ENCODE results near the gene SPPL2C. TPM values are rescaled to one million over a fixed set of nuclear protein-coding genes. Genes with fewer than 3 reads are reported as not detected.

SPPL2C gene
- total and polyA plus RNA-seq, 2 of the 8 experiments (the other 6 are each of a cell fraction or from before 2014, with no cell fraction given): not detected

DNA sequence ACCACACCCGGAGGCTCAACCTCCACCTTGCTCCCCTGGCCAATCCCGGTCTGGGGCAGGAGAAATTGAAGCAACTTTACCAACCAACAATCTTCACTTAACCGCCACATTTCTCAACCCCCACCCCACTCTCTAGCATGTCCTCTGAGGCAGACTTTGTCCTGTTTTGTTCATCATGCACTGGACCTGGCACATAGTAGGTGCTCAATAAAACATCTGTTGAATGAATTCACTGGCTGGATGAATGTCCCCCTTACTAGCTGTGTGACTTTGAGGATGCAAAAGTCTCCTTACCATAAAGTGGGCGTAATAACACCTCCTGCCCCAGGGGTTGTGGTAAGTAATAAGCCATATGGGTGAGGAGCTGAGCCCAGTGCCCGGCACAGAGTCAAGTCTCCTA, 5.8 kb downstream of the SPPL2C start:
- no peak overlapping the region for H2BK5ac ChIP-seq (ENCODE audit: low read depth, low read length)
- H3K27ac ChIP-seq (ENCODE audit: low read depth, low read length): no peak overlapping the region
- H4K5ac ChIP-seq (ENCODE audit: insufficient read length, low read depth, low read length): no peak overlapping the region
- no peak overlapping the region for H4K8ac ChIP-seq (ENCODE audit: extremely low read depth, insufficient read depth, low read length)
- H3K4me3 ChIP-seq (ENCODE audit: extremely low read depth in 1 of 4, insufficient read depth in 2 of 4, low read depth in 3 of 4, low read length in 4 of 4): no peak overlapping the region
- H2BK20ac ChIP-seq (ENCODE audit: low read length): no peak overlapping the region
- TF ChIP-seq MAFK (IDR thresholded peaks at IDR 0.05; ENCODE audit: low read depth, low read length) (no peak), POLR2AphosphoS5 (IDR thresholded peaks at IDR 0.05; ENCODE audit: low read depth, low read length) (no peak), SRF (IDR thresholded peaks at IDR 0.05; ENCODE audit: low read depth, low read length) (no peak)
- TF ChIP-seq, protein P1, sequence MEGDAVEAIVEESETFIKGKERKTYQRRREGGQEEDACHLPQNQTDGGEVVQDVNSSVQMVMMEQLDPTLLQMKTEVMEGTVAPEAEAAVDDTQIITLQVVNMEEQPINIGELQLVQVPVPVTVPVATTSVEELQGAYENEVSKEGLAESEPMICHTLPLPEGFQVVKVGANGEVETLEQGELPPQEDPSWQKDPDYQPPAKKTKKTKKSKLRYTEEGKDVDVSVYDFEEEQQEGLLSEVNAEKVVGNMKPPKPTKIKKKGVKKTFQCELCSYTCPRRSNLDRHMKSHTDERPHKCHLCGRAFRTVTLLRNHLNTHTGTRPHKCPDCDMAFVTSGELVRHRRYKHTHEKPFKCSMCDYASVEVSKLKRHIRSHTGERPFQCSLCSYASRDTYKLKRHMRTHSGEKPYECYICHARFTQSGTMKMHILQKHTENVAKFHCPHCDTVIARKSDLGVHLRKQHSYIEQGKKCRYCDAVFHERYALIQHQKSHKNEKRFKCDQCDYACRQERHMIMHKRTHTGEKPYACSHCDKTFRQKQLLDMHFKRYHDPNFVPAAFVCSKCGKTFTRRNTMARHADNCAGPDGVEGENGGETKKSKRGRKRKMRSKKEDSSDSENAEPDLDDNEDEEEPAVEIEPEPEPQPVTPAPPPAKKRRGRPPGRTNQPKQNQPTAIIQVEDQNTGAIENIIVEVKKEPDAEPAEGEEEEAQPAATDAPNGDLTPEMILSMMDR (IDR thresholded peaks at IDR 0.05; ENCODE audit: control extremely low read depth in 1 of 3, insufficient read depth in 1 of 3, low read depth in 1 of 3, low read length in 3 of 3): no peak
- DNase-seq (ENCODE audit: low read depth in 1 of 2, low spot score in 2 of 2) (no peak), FAIRE-seq (no peak)
- no peak overlapping the region for H3K14ac ChIP-seq (ENCODE audit: insufficient read length)
- peaks cover 0 to 4% (median 0%) of the 10 kb centered on the region in 4 experiments; a peak in 2 of 7 replicates for H3K27me3 ChIP-seq (replicated peaks in 1 of 4; ENCODE audit: control insufficient read depth in 3 of 4, extremely low read depth in 1 of 4, insufficient read depth in 3 of 4, low read length in 3 of 4)
- no peak overlapping the region for H2AFZ ChIP-seq (ENCODE audit: low read length)
- WGBS, 2 experiments (ENCODE audit: extremely low coverage in 1 of 2, insufficient coverage in 1 of 2, insufficient read length in 1 of 2, insufficient replicate concordance in 2 of 2, low coverage in 1 of 2, low lambda C conversion rate in 2 of 2, missing lambda C conversion rate in 1 of 2): 94% methylated on average over 5 of the region's 5 CpGs; no CpG with 5 or more reads in 1 of the 2 experiments
- H3K79me2 ChIP-seq (ENCODE audit: control insufficient read depth in 1 of 2, insufficient read depth in 2 of 2, low read length in 2 of 2): no peaks in the 10 kb centered on the region
- CTCF ChIA-PET (ENCODE audit: partially characterized antibody): interaction anchor here (0.7 to 8.1 kb wide), 14 partner anchors 9 to 209 kb away, joined by 3 to 137 read pairs (median 12); partner anchors contain the start of gene CRHR1
- POLR2A ChIA-PET (ENCODE audit: partially characterized antibody): no interaction called here
- no peaks in the 10 kb centered on the region for H3K36me3 ChIP-seq (ENCODE audit: control insufficient read depth in 2 of 4, insufficient read depth in 4 of 4, low read length in 3 of 4)
- H3K23me2 ChIP-seq (ENCODE audit: low read depth, low read length): no peaks in the 10 kb centered on the region
- no peak overlapping the region for H3K23ac ChIP-seq (ENCODE audit: insufficient read length)
- H3K18ac ChIP-seq (ENCODE audit: extremely low read depth, low read length): no peak overlapping the region
- no peak overlapping the region for H3K4me2 ChIP-seq (ENCODE audit: insufficient read depth in 1 of 2, low read depth in 2 of 2, low read length in 2 of 2)
- 0 out of 7 replicates have a peak, but pooled peaks cover 0 to 3% (median 0%) of the 10 kb centered on the region in 4 experiments for H3K4me1 ChIP-seq (replicated peaks in 1 of 4; ENCODE audit: control insufficient read depth in 3 of 4, insufficient read depth in 4 of 4, low read length in 3 of 4)
- peaks cover 0 to 2% of the 10 kb centered on the region in 2 experiments for H4K20me1 ChIP-seq (replicated peaks in 1 of 2; ENCODE audit: control insufficient read depth in 1 of 2, insufficient read depth in 2 of 2, low read length in 2 of 2)
- H3K79me1 ChIP-seq (ENCODE audit: low read depth, low read length): no peaks in the 10 kb centered on the region
- H2AK5ac ChIP-seq (ENCODE audit: low read depth, low read length): no peak overlapping the region
- H3K56ac ChIP-seq (replicated peaks; ENCODE audit: insufficient read length, low read depth, low read length): no peak overlapping the region
- no peak overlapping the region for H2BK15ac ChIP-seq (ENCODE audit: low read length)
- no peak overlapping the region for H4K91ac ChIP-seq (replicated peaks; ENCODE audit: insufficient read length, low read length)
- no peak overlapping the region for H2BK12ac ChIP-seq (ENCODE audit: low read depth, low read length)
- H3K9ac ChIP-seq (replicated peaks in 1 of 4; ENCODE audit: extremely low read depth in 1 of 4, low read depth in 3 of 4, low read length in 3 of 4): no peak overlapping the region
- no peak overlapping the region for H2BK120ac ChIP-seq (replicated peaks; ENCODE audit: low read depth, low read length)
- no peak overlapping the region for H3K4ac ChIP-seq (replicated peaks; ENCODE audit: insufficient read length, low read depth, low read length)
- no peaks in the 10 kb centered on the region for H3K9me3 ChIP-seq (ENCODE audit: insufficient read depth in 2 of 2, low read depth in 1 of 2, low read length in 1 of 2)

Measured in H1 (cell line).